Measurements from ENCODE around the gene ANKRD55. TPM values are rescaled to one million over a fixed set of nuclear protein-coding genes. Genes with fewer than 3 reads are reported as not detected.

Gene ANKRD55
- total and polyA plus RNA-seq, 9 of the 15 experiments (the other 6 are each of a cell fraction or from before 2014, with no cell fraction given), result 3.4 to 10.6 (median 6.5) TPM

DNA sequence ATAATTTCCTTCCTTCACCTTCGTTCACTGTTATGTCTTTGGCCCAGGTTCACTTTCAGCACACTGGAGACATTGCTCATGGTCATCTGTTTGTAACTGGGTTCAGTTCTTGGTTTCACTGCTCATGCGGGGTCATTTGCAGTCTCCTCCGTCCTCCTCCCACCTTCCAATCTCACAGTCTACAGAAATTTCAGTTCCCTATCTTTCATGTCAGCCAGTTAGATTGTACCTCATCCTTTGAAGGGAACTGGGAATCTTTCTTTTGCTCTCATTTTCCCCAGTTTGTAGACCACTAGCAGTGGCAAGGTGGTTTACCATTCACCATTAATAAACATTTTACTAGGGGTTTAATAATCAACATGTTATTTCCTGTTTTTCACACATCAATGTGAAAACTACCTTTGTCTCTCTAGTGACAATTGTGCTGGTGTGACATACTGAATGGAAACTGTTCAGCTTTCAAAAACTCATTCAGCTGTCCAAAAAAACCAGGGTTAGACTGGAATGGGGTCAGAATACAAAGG is 137.5 kb downstream of the ANKRD55 start:
- ChIA-PET POLR2A (interaction anchor here (0.9 to 1.2 kb wide), 2 partner anchors 28 to 122 kb away, joined by 3 read pairs; no protein-coding TSS in a partner anchor), CTCF (ENCODE audit: low intra/inter-chr PET ratio) (no interaction called here)
- FAIRE-seq, result peak; percentile 26
- Histone ChIP-seq H3K27me3 (ENCODE audit: control insufficient read depth in 2 of 2, insufficient read depth in 2 of 2, low read length in 2 of 2) (no peaks in the 10 kb centered on the region), H3K4me1 (replicated peaks in 1 of 2; ENCODE audit: control insufficient read depth in 2 of 2, insufficient read depth in 2 of 2, low read length in 2 of 2) (peaks cover 0 to 12% of the 10 kb centered on the region in 2 experiments; a peak in 2 of 5 replicates), H4K20me1 (replicated peaks; ENCODE audit: control insufficient read depth, insufficient read depth, low read length) (no peaks in the 10 kb centered on the region), H3K4me2 (ENCODE audit: insufficient read depth, low read length) (no peak overlapping the region; the same call in 1 of the 2 replicates), H3K27ac (ENCODE audit: extremely low read depth, low read depth, low read length) (no peak overlapping the region), H2AFZ (ENCODE audit: low read depth, low read length) (peak overlapping the region; percentile 20), H3K9ac (ENCODE audit: insufficient read depth in 1 of 2, low read depth in 2 of 2, low read length in 2 of 2) (no peak overlapping the region), H3K9me1 (ENCODE audit: control insufficient read depth, insufficient read depth, low read length) (no peaks in the 10 kb centered on the region), H3K36me3 (ENCODE audit: control insufficient read depth, insufficient read depth, low read length) (no peaks in the 10 kb centered on the region), H3K9me3 (replicated peaks; ENCODE audit: control insufficient read depth, insufficient read depth, low read depth, low read length) (no peaks in the 10 kb centered on the region), H3K79me2 (ENCODE audit: control insufficient read depth, insufficient read depth, low read length) (no peaks in the 10 kb centered on the region), H3K4me3 (no peak overlapping the region)
- DNase-seq (ENCODE audit: extremely low read depth in 1 of 4, low spot score in 3 of 4), result no peak
- BruUV-seq (replicated peaks), result no TSS peak
- intact Hi-C loops (cut with micrococcal nuclease) (no loop called here), in situ Hi-C loops (cut with MboI) (no loop called here)
- peak; percentile 35; the same call in 1 of the 3 replicates for ATAC-seq
- 15% methylated on average over 3 of the region's 3 CpGs for WGBS (ENCODE audit: insufficient coverage, low coverage, missing lambda C conversion rate)
- TF ChIP-seq, protein P1, sequence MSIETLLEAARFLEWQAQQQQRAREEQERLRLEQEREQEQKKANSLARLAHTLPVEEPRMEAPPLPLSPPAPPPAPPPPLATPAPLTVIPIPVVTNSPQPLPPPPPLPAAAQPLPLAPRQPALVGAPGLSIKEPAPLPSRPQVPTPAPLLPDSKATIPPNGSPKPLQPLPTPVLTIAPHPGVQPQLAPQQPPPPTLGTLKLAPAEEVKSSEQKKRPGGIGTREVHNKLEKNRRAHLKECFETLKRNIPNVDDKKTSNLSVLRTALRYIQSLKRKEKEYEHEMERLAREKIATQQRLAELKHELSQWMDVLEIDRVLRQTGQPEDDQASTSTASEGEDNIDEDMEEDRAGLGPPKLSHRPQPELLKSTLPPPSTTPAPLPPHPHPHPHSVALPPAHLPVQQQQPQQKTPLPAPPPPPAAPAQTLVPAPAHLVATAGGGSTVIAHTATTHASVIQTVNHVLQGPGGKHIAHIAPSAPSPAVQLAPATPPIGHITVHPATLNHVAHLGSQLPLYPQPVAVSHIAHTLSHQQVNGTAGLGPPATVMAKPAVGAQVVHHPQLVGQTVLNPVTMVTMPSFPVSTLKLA (conservative IDR thresholded peaks at IDR 0.05), result no peak
- TF ChIP-seq DIDO1 (tag; IDR thresholded peaks at IDR 0.05; ENCODE audit: low read depth), result no peak

Data from K562 (cell line).